Kidney tubule cell (primary cell): ENCODE data around the gene ADRM1.
A peak's percentile ranks its signal among the peaks of the same experiment; 100 is the strongest.

Experiments
- DNase-seq: peaks from one replicate; pipeline ENCODE4 v3.0.0-alpha.2; 2018; ENCODE audit warnings: low spot score

ADRM1 gene

DNA sequence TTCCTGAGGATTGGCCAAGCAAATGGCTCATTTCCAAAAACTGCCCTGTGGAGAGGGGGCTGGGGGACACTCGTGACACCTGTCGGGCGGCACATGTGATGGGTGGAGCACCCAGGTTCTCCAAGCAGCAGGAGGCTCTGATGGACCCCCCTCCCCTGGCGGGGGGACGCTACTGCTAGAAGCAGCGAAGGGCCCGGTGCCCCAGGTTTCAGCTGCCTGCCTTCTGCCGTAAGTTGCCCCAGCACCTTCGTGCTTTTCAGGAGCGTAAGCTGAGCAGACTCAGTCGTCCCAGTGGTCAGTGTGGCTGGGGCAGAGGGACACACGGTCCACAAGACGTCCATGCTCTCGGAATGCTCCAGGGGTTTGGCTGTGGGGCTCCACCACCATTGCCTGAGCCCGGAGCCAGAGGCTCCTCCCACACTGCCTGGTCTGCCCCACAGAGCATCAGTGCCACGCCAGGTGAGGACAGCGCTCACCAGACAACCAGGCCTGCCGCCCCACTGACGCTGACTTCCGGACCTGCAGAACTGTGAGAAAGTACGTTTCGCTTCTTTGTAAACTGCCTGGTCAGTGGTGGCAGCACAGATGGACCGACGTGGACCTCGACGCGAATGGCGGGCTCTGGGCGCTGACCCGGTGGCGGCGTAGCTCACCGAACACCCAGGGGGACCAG lies 4.1 kb upstream of the ADRM1 start:
- DNase-seq, result no peak

DNA sequence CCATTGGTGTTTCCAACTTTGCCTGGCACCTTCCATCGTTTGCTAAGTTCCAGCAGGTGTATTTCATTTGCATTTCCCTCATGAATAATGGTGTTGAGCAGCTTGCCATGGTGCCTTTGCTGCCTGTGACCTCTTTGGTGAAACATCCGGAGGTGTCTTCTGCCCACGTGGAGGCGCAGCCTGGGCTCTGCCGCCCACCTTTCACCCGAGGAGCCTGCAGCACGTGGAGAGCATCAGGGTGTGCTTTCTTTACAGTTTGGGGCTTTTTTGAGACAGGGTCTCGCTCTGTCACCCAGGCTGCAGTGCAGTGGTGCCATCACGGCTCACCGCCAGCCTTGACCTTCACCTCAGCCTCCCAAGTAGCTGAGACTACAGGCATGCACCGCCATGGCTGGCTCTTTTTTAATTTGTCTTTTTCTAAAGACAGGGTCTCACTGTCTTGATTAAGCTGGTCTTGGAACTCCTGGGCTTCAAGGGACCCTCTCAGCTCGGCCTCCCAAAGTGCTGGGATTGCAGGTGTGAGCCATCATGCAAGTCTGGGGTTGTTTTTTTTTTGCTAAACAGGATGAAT lies 3.0 kb upstream of the ADRM1 start:
- DNase-seq, result no peak

DNA sequence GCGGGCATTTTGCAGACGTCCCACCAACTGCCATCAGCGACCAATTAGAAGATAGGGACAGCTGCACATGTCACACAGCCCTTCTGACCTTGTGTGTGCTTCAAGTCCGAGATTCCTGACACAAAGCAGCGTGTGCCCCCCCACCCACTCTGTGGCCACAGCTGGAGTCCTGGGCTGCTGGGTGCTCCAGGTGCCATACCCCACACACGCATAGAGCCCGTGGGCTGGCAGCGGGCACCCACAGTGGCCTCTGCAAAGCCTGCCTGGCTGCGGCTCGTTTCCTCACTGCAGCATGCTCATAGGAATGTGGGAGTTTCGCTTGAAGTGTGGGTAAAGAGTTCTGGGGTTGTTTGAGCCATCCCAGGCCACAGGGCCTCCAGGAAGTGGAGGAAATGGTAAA lies 2.5 kb upstream of the ADRM1 start:
- no peak for DNase-seq

DNA sequence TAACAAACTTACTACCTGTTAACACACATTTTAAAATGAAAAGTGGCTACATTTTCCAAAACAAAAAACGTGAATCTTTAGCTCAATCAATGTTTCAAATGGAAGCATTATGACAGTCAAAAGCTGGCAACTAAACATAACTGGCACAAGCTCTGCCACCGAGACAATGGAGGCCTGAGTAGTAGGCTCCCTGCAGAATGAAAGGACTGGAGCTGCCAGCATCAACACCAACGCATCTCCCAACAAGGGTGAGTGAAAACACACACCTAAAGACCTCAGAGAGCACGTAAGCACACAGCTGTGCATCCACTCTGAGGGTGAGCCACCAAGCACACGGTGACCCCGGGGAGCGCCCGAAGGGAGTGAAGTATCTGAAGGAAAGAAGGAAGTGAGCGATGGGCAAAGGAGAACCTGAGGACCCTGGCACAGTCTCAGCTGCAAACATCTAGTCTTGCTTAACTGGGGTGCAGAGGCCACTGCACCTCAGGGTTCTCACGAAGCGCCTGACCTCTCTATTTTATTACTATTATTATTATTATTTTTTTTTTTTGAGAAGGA lies 1.6 kb upstream of the ADRM1 start:
- no peak for DNase-seq

DNA sequence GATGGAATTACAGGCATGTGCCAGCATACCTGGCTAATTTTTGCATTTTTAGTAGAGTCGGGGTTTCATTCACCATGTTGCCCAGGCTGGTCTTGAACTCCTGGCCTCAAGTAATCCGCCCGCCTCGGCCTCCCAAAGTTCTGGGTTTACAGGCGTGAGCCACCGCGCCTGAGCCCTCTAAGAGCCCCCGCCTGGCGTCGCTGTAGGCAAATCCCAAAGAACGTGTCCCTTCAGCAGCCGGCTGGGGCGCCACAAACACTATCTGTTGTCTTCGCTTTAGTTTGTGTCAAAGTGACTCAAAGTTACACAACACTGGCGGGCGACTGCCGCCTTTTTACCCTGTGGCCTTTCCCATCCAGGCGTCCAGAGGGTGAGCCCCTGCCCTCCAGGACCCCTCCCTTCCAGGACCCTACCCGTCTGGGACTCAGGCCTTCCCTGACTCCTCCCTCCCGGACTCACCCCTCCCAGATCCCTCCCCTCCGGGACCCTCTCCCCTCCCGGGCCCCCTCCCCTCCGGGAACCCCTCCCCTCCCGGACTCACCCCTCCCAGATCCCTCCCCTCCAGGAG lies 940 bp upstream of the ADRM1 start:
- peak; percentile 95 for DNase-seq

DNA sequence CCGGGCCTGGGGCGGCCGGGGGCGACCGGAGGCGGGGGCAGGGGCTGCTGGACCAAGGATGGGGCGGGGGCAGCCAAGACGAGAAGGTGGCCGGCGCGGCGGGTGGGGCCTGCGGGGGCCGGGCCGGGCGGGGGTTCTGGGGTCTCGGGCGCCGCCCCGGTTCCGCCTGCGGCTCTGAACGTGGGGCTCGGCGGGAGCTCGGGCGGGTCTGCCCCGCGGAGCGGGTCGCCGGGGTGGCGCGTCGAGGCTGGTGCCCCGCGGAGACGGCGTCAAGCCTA lies 204 bp downstream of the ADRM1 start:
- DNase-seq, result no peak

DNA sequence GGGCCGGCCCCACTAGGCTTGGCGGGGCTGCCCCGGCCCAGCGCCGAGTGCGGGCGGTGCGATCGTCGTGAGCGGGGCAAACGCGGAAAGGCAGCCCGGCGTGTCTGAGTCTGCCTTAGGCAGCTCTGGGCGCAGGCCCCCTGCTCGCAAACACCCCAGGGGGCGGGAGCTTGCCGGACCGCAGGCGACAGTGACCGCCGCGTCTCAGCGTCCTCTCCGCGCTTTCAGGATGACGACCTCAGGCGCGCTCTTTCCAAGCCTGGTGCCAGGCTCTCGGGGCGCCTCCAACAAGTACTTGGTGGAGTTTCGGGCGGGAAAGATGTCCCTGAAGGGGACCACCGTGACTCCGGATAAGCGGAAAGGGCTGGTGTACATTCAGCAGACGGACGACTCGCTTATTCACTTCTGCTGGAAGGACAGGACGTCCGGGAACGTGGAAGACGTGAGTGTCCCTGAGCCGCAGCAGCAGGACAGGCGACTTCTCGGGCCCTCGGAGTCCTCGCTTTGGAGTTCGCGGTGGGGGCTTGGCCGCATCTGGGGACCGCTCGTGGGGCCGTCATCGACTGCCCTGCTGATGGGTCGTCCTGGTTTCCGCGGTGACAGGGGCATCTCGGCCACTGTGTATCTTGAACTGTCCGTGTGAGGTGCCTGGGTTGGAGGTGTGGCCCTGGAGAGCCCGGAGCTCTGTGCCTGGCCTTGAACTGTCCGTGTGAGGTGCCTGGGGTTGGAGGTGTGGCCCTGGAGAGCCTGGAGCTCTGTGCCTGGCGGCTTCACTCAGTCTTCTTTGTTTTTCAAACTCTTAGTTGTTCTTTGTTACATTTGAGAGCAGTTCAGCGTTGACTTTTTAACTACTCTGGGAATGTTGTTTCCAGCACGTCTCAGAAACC lies 786 bp downstream of the ADRM1 start:
- DNase-seq, result peak; percentile 50

DNA sequence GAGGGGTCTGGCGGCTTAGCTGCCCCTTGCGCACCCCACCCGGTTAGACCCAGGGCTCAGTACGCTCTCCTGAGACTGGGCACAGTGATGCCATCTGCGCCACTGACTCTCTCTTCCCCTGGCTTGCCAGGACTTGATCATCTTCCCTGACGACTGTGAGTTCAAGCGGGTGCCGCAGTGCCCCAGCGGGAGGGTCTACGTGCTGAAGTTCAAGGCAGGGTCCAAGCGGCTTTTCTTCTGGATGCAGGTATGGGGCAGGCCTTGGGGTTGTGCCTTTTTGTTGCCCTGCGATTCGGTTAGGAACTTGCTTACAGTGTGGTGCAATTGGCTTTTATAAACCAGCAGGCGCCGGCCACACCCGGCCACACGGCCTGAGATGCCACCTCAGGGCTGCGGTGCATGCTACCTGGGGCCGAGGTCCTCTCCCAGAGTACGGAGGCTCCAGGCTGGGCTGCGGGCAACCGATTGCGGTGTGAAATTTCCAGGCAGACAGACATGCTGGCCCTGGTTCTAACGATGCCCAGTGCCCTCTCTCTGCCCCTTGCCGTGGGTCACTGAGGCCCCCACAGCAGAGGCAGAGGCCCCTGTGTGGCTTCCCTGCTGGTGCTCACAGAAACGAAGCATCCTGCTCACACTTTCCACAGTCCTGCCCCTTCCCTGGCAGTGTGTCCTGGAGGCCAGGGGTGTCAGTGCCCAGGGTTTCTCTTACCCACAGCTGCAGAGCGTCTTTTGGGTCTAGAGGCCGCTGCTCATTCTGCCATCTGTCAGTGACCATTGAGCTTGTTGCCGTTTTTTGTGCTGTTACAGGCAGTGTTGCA lies 1.7 kb downstream of the ADRM1 start:
- no peak for DNase-seq

DNA sequence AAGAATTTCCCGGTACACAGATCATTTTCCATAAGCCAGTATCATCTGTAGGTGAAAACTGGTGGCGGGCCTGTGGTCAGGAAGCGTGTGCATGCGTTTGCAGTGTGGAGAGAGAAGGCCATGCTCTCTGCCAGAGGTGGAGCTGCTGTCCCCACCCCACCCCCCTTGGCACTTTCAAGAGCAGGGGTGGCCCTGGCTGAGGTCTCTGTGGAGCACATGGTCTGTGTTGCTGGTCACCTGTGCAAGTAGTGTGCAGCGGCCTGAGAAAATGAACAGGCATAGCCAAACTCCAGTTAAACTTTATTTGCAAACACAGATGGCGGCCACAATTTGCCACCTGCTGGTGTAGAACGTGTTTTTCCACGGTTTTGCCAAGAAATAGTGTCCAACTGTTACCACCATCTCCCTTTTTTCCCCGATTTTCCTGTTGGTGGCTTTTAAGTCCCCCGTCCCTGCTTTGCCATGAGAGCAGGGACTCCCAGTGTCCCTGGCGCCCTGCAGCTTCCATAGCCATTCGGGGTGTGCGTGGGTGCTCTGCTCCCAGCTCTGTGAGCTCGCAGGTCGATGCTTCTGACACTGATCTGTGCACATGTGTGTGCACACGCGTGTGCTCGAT lies 2.5 kb downstream of the ADRM1 start:
- DNase-seq, result peak; percentile 46

DNA sequence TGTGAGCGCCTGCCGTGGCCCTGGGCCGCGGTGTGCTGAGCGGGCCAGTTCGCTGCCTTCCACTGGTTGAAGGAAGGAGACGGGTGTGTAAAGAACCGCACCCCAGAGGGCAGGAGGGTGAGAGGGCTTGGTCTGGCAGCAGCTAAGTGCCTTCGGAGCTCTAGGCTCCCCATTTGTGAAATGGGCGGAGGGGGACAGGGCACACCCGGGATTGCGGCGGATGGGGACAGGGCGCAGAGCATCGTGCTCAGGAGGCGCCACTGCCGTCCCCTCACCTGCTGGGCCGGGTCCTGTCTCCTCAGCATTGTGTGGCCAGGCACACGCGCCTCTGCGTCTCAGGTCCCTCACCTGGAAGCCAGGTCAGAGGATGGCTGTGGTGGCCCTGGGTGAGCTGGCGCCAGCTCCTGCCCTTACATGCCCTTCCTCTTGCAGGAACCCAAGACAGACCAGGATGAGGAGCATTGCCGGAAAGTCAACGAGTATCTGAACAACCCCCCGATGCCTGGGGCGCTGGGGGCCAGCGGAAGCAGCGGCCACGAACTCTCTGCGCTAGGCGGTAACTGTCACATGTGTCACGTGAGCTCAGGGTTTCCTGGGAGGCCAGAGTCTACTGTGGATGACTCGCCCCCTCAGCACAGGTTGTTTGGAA lies 3.1 kb downstream of the ADRM1 start:
- peak; percentile 26 for DNase-seq

DNA sequence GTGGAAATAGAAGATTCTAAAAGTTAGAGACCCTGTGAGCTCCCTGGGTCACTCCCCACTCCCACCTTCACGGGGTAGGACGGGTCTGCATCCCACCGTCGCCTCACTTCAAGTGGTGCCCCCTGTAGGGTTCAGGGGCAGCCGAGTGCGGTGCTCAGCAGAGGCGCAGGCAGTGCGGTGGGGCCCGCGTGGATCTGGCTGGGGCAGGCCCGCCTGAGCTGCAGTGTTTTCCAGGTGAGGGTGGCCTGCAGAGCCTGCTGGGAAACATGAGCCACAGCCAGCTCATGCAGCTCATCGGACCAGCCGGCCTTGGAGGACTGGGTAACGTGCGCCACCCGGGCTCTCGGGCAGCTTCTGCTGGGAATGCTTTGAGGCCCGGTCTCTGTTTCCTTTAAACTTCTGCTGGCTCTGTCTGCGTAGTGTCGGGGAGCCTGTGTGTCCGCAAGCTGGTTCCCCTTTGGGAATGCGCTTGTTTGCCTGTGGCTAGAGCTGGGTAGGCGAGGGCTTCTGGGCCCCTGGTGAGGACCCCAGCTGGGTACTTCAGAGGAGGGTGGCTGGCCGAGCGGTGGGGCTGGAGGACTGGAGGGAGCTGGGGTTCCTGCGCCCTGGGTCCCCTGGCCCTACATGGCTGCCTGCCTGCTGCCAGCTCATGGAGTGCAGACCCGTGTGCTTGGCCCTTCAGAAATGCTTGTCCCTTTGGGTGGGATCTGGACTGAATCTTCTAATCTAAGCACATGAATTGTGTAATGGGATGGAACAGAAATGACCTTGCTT lies 3.8 kb downstream of the ADRM1 start:
- DNase-seq, result peak; percentile 11

DNA sequence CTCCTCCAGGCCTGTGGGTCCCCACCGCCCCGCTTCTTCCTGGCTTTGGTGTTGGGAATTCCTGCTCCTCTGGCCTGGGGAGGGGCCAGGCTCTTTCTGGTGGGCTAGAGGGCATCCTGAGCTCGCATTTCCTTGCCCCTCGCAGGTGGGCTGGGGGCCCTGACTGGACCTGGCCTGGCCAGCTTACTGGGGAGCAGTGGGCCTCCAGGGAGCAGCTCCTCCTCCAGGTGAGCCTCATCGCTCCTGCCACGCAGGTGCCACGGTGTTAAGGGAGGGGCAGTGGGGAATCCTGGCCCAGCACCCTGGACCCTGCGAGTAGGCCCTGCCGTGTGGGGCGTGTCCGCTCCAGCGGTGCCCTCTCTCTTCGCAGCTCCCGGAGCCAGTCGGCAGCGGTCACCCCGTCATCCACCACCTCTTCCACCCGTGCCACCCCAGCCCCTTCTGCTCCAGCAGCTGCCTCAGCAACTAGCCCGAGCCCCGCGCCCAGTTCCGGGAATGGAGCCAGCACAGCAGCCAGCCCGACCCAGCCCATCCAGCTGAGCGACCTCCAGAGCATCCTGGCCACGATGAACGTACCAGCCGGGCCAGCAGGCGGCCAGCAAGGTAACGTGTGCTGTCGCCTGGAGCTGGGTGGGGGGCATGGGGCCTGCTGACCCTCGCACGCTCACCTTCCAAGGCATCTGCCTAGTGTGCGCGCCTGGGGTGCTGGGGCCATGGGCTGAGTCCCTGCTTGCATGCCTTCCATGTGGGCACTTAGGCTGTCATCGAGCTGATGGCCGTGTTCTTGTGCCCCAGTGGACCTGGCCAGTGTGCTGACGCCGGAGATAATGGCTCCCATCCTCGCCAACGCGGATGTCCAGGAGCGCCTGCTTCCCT lies 4.7 kb downstream of the ADRM1 start:
- DNase-seq, result peak; percentile 2

DNA sequence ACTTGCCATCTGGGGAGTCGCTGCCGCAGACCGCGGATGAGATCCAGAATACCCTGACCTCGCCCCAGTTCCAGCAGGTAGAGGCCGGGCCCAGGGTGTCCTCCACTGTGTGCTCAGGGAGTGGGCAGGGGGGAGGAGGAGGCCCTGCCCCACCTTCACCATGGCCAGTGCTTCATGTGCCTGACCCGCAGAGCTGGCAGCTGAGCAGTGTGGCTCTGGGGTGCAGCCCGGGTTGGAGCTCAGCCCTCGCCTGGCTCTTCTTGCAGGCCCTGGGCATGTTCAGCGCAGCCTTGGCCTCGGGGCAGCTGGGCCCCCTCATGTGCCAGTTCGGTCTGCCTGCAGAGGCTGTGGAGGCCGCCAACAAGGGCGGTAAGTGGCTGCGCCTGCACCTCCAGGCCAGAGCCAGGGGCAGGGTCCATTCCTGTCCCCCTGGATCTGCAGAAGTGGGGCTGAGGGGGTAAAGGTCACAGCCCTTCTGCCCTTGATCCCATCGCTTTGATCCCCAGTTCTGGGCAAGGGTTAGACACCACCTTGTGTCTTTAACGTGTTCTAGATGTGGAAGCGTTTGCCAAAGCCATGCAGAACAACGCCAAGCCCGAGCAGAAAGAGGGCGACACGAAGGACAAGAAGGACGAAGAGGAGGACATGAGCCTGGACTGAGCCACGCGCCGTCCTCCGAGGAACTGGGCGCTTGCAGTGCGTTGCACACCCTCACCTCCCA lies 5.5 kb downstream of the ADRM1 start:
- DNase-seq, result no peak

DNA sequence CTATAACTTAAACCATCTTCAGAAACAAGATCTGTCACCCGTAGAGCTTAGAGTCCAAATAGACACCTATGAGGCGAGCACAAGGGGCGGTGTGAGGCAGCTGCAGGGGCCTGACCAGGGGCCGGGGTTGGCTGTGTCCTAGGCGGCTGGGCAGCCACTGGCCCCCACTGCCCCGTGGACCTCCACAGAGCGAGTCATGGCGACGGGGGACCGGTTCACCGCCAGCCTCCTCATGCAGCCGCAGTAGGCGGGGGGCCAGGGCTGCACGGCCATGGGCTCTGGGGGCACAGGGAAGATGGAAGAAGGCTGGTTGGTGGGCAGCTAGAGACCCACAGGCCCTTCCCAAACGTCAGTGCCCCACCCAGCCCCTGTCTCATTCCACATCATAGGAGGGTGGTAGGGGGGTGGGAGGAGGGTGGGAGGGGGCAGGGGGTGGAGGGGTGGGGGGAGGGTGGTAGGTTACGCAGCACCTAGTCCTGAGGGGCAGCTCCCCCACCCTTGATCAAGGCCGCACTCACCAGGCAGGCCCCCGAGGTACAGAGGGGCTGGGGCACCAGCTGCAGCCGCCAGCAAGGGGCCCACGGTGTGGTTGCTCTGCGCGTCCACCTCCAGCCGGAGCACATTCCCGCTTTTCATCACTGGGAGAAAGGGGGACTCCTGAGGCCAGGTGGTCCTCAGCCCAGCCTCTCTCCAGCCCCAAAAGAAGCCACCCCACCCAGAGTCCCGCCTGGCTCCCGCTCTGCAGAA lies 6.6 kb downstream of the ADRM1 start:
- DNase-seq, result no peak

DNA sequence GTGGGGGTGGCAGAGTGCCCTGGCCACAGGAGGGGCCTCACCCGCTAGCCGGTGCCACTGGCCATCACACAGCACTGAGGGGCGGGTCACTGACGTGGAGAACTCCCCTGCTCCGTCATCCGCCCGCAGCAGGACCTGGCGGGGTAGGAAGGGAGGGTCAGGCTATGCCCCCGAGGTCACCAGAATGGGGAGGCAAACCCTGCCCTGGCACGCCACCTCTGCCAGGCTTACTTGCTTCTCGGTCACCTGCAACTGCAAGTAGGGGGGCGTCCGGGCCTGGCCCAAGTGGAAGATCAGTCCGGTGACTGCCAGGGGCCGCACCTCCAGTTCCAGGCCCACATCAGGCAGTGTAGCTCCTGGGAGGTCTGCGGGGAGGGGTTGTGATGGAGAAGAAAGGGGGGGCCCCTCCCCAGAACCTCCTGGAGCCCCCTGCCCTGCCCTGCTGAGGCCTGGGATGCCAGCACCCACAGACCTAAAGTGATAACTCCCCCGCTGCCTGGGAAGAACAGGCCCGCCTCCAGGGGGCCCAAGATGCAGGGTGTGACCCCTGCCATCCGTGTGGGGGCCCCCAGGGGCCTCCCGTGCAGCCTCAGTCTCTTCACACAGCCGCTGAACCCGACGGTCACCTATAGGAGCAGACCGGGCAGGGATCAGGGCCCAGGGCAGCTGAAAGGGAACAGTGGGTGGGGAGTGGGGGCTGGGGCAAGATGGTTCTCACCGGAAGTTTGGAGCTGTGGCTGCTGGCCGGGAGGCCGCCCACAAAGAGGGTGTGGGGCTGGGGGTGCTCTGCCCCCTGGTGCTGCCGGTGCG lies 7.4 kb downstream of the ADRM1 start:
- no peak for DNase-seq

DNA sequence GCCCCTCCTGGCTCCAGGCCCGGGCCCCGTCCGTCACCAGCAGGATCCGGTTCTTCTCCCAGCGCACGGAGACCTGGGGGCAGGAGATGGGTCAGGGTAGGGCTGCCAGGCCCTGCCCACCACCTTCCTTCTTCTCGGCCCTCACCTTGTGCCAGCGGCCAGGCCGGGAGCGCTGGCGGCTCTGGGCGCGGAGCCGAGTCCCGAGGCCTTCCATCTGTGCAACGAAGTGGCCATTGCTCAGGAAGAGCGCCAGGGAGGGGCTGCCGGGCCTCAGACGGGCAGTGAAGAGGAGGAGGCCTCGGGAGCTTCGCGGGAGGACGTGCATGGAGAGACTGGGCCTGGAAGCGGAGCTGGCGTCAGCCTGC lies 7.9 kb downstream of the ADRM1 start:
- no peak for DNase-seq

DNA sequence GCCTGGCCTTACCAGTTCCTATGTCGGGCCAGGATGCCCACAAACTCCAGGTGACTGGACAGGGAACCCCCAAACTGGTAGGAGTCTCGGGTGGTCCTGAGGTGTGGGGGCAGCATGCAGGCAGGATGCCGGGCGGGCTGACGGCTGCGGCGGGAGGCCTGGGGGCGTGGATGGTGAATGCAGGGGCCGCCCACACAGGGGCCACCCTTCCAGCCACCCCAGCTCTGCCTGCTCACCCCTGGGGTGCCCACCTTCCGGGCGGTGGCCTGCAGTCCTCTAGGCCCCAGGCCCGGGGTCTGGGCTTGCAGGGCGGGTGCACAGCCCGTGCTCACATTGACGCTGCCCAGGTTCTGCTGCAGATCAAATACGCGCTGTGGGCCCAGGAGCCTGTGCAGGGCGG lies 8.4 kb downstream of the ADRM1 start:
- DNase-seq, result no peak
